GM12801 (cell line): ENCODE data around the gene GPR108.

ENCODE experiments used
- CTCF ChIP-seq: IDR thresholded peaks from one replicate; pipeline ENCODE4 v1.5.1; 2011; ENCODE audit warnings: control low read depth; ENCODE audit not compliant: insufficient read length; ENCODE audit errors: extremely low read depth

Gene GPR108

GRCh38 chr19:6743714-6744380 lies 6.5 kb upstream of the GPR108 start:
- no peak for TF ChIP-seq CTCF

- TF ChIP-seq CTCF = no peak
These were observed 5.7 kb upstream of the GPR108 start for GRCh38 chr19:6743066-6743465.

DNA sequence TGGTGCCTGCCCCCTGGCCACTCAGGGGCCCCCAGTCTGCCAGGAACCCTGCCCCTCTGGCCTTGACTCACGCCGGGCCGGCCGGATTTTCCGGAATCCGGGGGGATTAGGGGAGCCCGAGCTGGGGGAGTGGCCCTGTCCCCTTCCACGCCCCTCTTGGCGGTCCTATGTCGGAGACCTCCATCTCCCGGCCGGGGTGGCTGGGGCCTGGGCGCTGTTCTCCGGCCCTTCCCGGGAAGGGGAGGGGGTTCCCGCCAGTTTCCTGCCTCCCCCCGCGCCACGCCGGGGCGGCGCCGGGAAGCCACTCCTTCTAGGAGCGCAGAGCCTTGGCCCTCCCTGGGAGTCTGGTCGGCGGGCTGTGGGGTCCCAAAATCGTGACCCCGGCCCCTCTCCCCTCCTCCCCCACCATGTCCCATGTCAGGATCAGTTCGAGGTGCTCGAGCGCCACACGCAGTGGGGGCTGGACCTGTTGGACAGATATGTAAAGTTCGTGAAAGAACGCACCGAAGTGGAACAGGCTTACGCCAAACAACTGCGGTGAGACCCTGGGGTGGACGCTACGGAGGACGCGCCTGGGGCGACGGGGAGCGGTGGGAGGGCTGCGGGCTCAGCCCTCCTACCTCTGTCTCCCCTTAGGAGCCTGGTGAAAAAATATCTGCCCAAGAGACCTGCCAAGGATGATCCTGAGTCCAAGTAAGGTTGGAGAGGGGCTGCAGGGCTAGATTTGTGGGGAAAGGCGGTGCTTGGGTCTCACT lies 3.4 kb upstream of the GPR108 start:
- no peak for TF ChIP-seq CTCF

DNA sequence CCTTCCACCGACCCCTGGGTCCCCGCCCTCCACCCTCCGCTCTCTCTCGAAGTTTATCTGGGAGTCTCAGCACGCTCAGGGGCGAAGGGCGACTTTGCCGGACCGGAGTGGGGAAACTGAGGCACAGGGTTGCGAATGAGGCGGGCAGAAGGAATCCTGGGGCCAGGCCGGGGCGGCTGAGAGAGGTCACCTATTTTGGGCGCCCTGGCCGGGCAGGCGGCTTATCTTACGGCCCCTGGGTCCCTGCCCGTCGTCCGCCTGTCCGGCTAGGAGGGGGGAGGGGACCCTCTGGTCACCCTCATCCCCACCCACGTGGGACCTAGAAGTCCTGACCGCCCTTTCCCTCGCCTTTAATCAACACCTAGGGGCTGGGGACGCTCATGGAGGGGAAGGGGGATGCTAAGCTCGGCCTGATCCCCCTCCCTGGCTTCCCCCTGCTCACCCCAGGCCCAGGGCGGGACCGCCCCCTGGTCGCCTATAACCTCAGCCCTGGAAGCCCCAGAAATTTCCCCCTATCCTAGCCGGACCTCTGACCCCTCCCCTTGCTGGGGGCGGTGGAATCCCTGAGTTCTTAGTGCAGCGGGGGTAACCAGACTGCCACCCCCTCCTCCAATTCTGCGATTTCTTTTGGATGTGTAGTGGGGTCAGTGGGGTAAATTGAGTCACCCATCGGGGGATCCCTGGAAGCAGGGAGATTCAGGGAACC lies 2.7 kb upstream of the GPR108 start:
- no peak for TF ChIP-seq CTCF

- no peak for TF ChIP-seq CTCF
These were observed 2.1 kb upstream of the GPR108 start, which contains the start of gene TRIP10 for GRCh38 chr19:6739390-6739882. Gene TRIP10, plus strand, starts transcription at chr19:6739680. Its CDS starts 82 bp downstream, at chr19:6739762.

GRCh38 chr19:6738787-6739389 lies 1.5 kb upstream of the GPR108 start:
- no peak for TF ChIP-seq CTCF
